ENCODE results near the gene TYROBP. TPM values are rescaled to one million over a fixed set of nuclear protein-coding genes. Genes with fewer than 3 reads are reported as not detected.

Gene TYROBP
- total RNA-seq, 1 experiment from 2014 or later: not detected

DNA sequence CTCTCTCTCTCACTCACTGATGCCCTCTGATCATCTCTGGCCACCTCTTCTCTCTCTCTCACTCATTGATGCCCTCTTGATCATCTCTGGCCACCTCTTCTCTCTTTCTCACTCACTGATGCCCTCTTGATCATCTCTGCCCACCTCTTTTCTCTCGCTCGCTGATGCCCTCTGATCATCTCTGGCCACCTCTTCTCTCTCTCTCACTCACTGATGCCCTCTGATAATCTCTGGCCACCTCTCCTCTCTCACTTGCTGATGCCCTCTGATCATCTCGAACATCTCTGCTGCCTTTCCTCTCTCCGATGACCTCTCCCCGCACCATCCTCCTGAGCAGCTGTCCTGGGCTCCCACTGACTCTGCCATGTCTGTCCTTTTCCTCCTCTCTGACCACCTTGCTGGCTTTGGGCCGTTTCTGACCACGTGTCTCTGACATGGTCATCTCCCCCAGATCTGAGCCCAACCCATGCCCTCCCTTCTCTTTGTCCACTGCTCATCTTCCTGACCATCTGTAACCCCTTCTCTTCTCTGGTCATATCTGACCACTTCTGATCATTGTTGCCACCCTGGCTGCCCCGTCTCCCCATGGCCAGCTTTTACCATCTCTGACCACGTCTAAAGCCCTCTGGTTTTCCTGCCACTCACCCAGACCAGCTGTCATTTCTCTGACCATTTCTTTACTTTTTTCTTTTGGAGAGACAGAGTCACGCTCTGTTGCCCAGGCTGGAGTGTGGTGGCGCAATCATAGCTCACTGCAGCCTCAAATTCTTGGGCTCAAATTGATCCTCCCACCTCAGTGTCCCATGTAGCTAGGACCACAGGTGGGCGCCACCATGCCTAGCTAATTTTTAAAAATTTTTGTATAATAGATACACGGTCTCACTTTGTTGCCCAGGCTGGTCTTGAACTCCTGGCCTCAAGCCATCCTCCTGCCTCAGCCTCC is 30.5 kb upstream of the TYROBP start:
- Histone ChIP-seq H3K27ac (ENCODE audit: low read depth, low read length, poor library complexity, severe bottlenecking) (no peak overlapping the region), H3K27me3 (replicated peaks; ENCODE audit: insufficient read depth, low read depth, low read length, poor library complexity) (no peaks in the 10 kb centered on the region), H3K4me3 (ENCODE audit: low read depth, low read length, poor library complexity, severe bottlenecking) (peak overlapping the region; percentile 96), H3K9me3 (ENCODE audit: low read depth, low read length, poor library complexity, severe bottlenecking) (no peaks in the 10 kb centered on the region), H3K4me1 (ENCODE audit: insufficient read depth, low read length, poor library complexity, severe bottlenecking) (peaks cover 3% of the 10 kb centered on the region), H3K36me3 (ENCODE audit: insufficient read depth, low read length, poor library complexity, severe bottlenecking) (no peaks in the 10 kb centered on the region)
- no peak for DNase-seq (ENCODE audit: low spot score)
- no TSS peak for BruUV-seq (replicated peaks)
- no peak for TF ChIP-seq EZH2 (IDR thresholded peaks at IDR 0.05; ENCODE audit: borderline replicate concordance, low read depth, low read length, poor library complexity, severe bottlenecking)
- TF ChIP-seq, protein P1, sequence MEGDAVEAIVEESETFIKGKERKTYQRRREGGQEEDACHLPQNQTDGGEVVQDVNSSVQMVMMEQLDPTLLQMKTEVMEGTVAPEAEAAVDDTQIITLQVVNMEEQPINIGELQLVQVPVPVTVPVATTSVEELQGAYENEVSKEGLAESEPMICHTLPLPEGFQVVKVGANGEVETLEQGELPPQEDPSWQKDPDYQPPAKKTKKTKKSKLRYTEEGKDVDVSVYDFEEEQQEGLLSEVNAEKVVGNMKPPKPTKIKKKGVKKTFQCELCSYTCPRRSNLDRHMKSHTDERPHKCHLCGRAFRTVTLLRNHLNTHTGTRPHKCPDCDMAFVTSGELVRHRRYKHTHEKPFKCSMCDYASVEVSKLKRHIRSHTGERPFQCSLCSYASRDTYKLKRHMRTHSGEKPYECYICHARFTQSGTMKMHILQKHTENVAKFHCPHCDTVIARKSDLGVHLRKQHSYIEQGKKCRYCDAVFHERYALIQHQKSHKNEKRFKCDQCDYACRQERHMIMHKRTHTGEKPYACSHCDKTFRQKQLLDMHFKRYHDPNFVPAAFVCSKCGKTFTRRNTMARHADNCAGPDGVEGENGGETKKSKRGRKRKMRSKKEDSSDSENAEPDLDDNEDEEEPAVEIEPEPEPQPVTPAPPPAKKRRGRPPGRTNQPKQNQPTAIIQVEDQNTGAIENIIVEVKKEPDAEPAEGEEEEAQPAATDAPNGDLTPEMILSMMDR (conservative IDR thresholded peaks at IDR 0.05; ENCODE audit: low read depth, low read length): no peak
- intact Hi-C loops (cut with micrococcal nuclease; ENCODE audit: unreplicated experiment): loop anchor here (10.0 kb wide), 1 partner anchor 194 kb away; the partner anchor contains the start of genes IGFLR1, LIN37, PSENEN and U2AF1L4
- CTCF ChIA-PET: no interaction called here
- POLR2A ChIA-PET (ENCODE audit: low non-redundant PET): no interaction called here

DNA sequence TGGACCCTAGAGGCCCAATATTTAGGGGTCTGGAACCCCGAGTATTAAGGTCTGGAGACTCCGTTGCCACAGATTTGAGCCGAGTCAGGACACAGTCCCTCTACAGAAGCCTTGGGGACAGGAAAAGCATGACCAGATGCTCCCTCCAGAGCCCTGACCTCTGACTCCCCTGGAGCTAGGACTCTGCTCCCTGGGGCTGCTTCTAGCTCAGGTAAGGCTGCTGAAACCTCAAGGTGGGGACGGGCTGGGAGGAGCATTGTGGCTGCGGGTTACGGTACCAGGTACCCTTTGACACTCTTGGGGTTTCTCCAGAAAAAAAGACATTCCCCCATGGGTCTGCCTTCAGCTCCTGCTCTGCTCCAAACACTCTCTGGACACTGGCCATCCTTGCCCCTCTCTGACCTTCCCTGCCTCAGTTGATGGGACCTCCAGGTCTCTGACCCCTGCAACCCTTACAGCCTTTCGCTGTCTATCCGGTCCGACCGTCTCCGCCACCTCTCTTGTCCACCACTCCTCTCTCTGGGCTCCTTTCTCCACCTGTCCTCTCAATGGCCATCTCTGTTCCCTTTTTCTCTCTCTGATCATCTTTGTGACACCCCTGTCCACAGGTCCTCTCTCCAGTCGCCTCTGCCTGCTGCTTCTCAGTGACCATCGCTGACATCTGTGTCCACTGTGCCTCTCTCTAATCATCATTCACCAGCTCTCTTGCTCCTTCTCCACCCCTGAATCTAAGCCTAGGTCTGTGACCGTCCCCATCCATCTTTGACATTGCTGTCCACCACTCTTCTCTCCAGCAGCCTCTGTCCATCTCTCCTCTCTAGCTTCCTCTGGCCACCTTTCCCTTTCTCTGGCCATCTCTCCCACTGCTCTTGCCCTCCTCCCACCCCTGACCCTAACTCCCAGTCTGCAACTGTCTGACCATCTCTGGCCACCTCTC is 29.5 kb upstream of the TYROBP start:
- H3K36me3 ChIP-seq (ENCODE audit: insufficient read depth, low read length, poor library complexity, severe bottlenecking): no peaks in the 10 kb centered on the region
- POLR2A ChIA-PET (ENCODE audit: low non-redundant PET): no interaction called here
- CTCF ChIA-PET: no interaction called here
- peaks cover 3% of the 10 kb centered on the region for H3K4me1 ChIP-seq (ENCODE audit: insufficient read depth, low read length, poor library complexity, severe bottlenecking)
- H3K27ac ChIP-seq (ENCODE audit: low read depth, low read length, poor library complexity, severe bottlenecking): no peak overlapping the region
- H3K27me3 ChIP-seq (replicated peaks; ENCODE audit: insufficient read depth, low read depth, low read length, poor library complexity): no peaks in the 10 kb centered on the region
- H3K4me3 ChIP-seq (ENCODE audit: low read depth, low read length, poor library complexity, severe bottlenecking): peak overlapping the region; percentile 96
- intact Hi-C loops (cut with micrococcal nuclease; ENCODE audit: unreplicated experiment): loop anchor here (10.0 kb wide), 1 partner anchor 193 kb away; the partner anchor contains the start of genes IGFLR1, LIN37, PSENEN and U2AF1L4
- DNase-seq (ENCODE audit: low spot score): no peak
- BruUV-seq (replicated peaks): no TSS peak
- TF ChIP-seq, protein P1 (conservative IDR thresholded peaks at IDR 0.05; ENCODE audit: low read depth, low read length): no peak
- TF ChIP-seq EZH2 (IDR thresholded peaks at IDR 0.05; ENCODE audit: borderline replicate concordance, low read depth, low read length, poor library complexity, severe bottlenecking): no peak
- no peaks in the 10 kb centered on the region for H3K9me3 ChIP-seq (ENCODE audit: low read depth, low read length, poor library complexity, severe bottlenecking)

DNA sequence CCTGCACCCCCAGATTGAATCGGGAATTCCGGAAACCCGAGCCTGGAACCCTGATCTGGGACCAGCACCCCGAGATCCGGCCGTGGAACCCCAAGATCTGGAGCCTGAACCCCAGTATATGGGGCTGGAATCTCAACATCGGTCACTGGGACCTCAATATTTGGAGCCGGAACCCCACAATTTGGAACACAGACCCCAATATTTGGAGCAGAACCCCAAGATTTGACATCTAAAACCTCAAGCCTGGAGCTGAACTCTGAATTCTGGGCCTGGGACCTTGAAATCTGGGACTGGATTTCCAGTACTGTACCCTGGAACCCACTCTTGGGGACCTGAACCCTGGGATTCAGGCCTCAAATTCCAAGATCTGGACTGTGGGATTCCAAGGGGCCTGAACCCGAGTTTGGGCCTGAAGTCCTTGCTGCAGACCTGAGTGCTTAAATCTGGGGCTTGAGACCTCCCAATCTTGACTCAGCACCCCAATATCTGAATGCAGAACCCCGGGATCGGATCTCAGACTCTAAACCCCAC is 28.7 kb upstream of the TYROBP start:
- ChIA-PET CTCF (no interaction called here), POLR2A (ENCODE audit: low non-redundant PET) (no interaction called here)
- no peaks in the 10 kb centered on the region for H3K27me3 ChIP-seq (replicated peaks; ENCODE audit: insufficient read depth, low read depth, low read length, poor library complexity)
- peak overlapping the region; percentile 77 for H3K27ac ChIP-seq (ENCODE audit: low read depth, low read length, poor library complexity, severe bottlenecking)
- peaks cover 3% of the 10 kb centered on the region for H3K4me1 ChIP-seq (ENCODE audit: insufficient read depth, low read length, poor library complexity, severe bottlenecking)
- DNase-seq (ENCODE audit: low spot score): no peak
- intact Hi-C loops (cut with micrococcal nuclease; ENCODE audit: unreplicated experiment): loop anchor here (10.0 kb wide), 1 partner anchor 192 kb away; the partner anchor contains the start of genes IGFLR1, LIN37, PSENEN and U2AF1L4
- TF ChIP-seq, protein P1 (conservative IDR thresholded peaks at IDR 0.05; ENCODE audit: low read depth, low read length): no peak
- no peak for TF ChIP-seq EZH2 (IDR thresholded peaks at IDR 0.05; ENCODE audit: borderline replicate concordance, low read depth, low read length, poor library complexity, severe bottlenecking)
- BruUV-seq (replicated peaks): TSS peak; percentile 62
- peak overlapping the region; percentile 96 for H3K4me3 ChIP-seq (ENCODE audit: low read depth, low read length, poor library complexity, severe bottlenecking)
- no peaks in the 10 kb centered on the region for H3K36me3 ChIP-seq (ENCODE audit: insufficient read depth, low read length, poor library complexity, severe bottlenecking)
- H3K9me3 ChIP-seq (ENCODE audit: low read depth, low read length, poor library complexity, severe bottlenecking): no peaks in the 10 kb centered on the region
